ENCODE measurements around the gene FMC1.
A peak's percentile ranks its signal among the peaks of the same experiment; 100 is the strongest.
"Not testable (repeated sequence)": the region's sequence is repeated elsewhere in the genome, so short reads cannot be mapped to it uniquely, and the experiment has no call there.

The FMC1 gene

DNA sequence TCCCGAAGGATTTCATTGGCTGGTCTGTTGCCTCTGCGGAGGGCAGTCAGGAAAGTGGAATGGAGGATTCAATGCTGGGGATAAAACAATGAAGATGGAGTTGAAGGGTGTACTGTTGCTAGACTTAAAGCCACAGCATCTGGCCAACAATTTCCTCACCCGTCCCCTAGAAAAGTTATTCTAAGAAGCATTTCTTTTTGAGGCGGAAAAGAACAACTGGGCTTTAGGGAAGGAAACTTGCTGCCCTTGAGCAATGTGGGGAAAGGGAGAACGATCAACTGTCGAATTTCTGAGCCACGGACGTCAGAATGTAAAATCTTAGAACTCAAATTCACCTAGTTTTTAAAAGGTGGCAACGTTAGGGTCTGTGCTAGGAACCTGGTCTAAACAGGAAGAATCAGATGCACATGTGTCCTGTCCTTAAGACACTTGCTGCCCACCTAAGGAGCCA, 664 bp downstream of the FMC1 start:
- no peak for DNase-seq

DNA sequence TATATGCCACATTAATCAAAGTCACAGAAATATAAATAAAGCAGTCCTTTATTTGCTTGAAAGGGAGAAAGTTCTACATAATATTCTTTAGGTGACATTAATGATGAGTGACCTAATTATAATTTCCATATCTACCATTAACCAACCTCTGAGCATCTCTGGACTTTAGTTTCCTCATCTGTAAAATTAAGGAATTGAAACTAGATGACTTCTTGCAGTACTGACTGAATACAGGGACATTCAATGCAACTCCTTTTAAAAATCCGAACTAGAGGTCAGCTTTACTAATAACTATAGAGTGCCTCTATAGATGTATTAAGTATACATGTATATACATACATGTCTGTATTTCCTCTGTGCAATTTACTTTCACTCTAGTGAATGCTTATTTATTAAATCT, 3.9 kb downstream of the FMC1 start:
- DNase-seq = no peak

DNA sequence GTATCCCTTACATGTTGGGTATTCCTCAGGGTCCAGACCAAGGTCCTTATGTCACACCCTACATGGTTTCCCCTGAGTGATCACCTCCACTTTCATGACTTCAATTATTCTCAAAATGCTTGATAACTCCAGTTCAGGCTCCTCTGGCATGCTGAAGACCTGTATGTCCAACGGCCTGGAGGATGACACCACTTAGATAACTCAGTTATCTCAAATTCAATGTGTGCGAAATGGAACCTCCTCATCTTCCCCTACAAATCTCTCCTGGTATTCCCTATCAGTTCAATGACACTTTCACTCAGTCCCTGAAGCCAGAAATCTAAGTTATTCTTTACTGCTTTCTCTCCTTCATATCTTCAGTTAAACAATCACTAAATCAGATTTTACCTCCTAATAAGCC, 9.9 kb downstream of the FMC1 start:
- no peak for DNase-seq

DNA sequence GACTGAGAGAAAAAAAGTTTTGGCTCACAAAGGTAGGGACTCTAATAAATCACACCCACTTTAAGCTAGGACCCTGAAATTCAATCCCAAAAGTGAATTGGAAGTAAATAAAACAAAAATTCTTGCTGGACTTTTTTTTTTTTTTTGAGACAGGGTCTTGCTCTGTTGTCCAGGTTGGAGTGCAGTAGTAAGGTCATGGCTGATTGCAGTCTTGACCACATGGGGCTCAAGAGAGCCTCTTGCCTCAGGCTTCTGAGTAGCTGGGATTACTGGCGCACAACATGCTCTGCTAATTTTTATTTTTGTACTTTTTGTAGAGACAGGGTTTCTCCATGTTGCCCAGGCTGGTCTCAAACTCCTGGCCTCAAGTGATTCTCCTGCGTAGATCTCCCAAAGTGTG, 13.6 kb downstream of the FMC1 start:
- no peak for DNase-seq

DNA sequence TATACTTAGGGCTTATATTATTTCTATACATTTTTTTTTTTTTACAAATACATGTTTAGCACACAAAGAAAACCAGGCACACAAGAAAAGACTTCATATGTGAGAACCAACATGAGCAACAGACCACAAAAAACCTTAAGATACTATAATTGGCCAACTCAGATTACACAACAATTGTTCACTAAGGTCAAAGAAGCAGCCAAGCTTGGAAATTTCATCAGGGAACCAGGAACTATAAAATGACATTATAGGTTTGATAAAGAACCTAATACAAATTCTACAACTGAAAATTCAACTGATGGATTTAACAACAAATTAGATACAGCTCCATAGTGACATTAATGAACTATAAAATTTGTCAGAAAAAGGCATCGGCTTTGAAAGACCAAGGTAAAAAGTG, 14.2 kb downstream of the FMC1 start:
- DNase-seq = no peak

DNA sequence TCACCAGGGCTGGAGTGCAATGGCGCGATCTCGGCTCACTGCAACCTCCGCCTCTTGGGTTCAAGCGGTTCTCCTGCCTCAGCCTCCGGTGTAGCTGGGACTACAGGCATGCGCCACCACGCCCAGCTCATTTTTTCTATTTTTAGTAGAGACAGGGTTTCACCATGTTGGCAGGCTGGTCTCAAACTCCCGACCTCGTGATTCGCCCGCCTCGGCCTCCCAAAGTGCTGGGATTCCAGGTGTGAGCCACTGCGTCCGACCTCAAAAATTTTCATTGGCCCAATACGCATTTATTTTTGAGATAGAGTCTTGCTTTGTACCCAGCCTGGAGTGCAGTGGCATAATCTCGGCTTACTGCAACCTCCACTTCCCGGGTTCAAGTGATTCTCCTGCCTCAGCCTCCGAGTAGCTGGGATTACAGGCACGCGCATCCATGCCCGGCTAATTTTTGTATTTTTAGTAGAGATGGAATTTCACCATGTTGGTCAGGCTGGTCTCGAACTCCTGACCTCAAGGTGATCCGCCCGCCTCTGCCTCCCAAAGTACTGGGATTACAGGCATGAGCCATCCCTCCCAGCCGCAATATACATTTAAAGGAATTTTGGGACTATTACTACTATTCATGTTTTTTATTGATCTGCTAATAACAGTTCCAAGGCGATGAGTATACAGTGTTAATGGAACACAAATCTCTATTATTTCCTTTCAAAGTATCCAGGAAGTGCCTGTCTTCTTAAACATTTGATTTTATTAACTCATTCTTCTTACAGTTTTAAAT, 16.8 kb downstream of the FMC1 start:
- DNase-seq = not testable (repeated sequence)

DNA sequence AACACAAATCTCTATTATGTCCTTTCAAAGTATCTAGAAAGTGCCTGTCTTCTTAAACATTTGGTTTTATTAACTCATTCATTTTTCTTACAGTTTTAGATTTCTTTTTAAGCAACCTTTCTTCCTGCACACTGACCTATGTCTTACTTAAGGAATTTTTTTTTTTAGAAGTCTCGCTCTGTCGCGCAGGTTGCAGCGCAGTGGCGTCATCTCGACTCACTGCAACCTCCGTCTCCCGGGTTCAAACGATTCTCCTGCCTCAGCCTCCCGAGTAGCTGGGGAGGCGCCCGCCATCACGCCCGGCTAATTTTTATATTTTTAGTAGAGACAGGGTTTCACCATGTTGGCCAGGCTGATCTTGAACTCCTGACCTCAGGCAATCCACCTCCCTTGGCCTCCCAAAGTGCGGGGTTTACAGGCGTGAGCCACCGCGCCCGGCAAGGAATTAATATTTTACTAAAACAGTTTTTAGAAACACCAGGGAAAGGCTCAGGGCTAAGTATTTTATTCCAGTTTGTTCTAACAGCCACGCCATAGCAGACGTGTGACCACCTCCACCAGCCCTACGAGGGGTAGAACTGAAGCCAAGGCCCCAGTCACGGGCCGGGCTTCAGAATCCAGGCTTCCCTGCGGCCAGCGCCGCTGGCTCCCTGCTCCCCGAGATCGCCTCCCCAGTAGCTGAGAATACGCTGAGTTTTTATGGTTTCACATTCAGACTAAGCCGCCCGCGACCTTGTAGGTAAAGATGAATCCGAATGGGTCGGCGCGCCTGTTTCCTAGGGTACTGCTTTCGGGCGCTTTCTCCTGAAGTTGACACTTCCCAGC, 17.6 kb downstream of the FMC1 start:
- peak; percentile 18 for DNase-seq

DNA sequence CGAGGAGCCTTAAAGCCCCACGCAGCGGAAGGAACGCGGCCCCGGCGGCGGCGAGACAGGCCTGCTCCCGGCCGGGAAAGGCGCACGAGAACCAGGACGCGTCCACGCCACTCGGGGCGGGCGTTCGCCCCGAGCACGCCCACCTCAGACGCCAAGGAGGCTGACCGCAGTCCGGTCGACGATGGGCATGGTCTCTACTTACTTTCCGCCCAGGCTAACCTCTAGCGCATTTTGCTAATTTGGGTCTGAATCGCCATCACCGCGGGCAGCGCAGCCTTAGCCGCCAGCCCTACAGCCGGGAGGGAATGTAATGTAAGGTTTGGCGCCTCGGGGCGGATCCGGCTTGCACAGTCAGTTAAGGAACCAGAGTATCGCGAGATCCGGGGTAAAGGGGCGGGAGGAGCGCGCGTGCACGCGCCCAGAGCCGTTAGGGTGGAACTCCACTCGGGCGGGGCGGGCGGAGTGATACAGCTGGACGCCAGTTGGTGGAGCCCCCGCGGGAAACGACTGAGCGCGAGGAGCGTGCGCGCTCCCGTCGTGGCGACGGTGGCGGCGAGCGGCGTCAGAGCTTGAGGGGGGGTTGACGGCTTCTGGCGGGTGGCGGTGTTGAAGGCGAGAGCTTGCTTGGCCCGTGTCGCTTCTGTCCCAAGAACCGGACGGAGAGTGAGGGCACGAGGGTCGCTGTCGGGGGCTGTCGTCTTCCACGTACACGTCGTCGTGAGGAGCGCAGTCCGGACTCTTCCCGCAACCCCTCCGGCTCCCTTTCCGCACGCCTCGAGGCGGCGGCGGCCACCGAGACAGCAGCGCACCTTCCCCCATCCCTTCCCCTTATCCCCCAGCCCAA, 18.5 kb downstream of the FMC1 start, which contains the start of gene LUC7L2:
Gene LUC7L2 (plus strand): TSS at position 529 of the 844 bp plus-strand sequence. CDS start 368 bp downstream, outside the sequence.
- peak; percentile 98 for DNase-seq

DNA sequence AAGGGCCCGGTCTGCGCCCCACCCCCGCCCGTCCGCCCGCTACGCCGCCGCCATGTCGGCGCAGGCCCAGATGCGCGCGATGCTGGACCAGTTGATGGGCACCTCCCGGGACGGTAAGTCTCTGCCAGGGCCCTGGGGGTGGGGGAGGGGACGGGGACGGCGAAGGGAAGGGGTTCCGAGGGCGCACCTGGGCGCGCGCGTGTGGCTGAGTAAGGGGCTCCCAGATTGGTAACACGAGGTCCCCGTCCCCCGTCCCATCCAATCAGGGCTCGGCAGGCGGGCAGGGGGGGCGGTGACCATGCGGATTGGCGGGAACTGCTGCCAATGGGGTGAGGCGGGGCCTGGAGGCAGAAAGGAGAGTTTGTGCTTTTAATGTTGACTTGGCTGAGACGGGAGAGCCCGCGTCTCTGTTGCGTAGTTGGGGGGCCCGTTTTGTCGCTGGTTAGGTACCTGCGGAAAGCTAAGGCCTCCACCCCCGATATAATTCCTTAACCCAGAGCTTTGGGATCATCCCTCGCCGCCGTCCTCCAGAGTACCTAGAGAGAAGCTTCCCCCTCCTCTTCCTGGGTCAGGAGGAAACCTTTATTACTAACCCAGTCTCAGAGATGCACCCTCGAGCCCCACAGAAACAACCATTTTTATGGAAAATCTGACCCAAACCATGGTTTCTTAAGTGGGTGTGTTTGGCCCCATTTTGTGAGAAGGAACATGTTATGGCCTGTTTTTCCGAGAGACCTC, 19.2 kb downstream of the FMC1 start:
- DNase-seq = peak; percentile 97

DNA sequence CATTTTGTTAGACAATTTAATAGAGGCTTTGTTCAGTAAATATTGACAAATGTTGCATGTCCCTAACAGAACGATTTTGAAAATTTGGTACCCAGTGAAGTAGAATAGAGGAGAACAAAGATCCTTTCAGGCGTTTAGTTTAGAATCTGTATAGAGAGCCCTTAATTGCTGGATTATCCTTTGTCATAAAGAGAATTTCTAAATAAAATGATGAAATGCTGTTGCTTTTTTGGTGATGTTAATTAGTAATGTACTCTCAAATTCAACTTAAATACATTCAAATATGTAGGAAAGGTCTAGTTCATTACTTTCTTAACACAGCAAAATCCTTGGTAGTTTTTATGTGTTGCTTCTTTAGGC, 19.8 kb downstream of the FMC1 start:
- DNase-seq = no peak

DNA sequence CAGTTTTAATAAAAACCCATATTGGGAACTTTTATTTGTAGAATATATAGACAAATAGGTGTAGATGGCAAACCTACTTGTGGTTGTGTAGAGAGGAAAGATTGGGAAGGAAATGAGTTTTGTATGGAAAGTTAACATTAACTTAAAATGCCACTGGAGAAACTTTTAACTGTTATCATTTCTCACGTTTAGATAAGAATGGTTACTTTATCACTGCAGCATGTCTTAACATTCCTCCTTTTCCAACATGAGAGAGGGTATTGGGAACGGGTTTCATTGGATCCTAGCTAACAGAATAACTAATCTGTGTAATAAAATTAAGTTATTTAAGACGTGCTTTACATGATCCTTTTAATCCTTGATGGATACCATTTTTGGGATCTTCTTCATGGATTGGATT, 20.4 kb downstream of the FMC1 start:
- no peak for DNase-seq

DNA sequence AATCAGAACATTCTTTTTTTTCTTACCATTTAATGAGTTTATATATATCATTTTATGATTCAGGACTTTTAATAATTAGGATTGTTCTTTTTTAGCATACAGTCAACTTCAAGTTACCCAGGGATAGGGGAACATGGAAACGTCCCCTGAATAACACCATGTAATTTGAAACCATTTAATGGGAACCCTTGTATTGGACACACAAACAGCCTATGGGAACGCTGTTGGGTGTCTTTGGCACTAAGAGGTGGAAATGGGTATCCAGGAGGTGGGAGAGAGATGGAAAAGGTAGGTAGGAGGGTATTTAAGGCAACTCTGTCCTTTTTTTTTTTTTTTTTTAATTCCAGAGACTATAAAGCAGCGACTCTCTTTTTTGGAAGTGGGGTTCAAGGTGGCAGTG, 21.2 kb downstream of the FMC1 start:
- no peak for DNase-seq

DNA sequence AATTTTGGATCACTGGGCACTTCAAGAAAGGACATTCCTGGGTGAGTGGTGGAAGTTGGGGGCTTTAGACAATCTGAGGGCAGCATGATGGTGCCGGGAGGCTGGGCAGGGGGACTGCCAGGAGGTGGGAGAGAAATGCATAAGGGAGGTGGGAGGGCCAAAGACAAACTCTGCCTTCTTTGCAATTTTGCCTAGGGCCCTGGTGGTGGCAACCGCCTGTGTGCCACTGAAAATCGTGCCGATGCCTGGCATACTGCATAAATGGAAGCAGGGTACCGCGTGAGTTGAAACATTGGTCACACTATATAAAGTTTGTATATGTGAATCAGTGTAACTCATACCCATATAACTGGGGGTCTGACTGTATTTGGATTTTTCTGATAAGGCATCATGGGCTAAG, 21.8 kb downstream of the FMC1 start:
- no peak for DNase-seq

DNA sequence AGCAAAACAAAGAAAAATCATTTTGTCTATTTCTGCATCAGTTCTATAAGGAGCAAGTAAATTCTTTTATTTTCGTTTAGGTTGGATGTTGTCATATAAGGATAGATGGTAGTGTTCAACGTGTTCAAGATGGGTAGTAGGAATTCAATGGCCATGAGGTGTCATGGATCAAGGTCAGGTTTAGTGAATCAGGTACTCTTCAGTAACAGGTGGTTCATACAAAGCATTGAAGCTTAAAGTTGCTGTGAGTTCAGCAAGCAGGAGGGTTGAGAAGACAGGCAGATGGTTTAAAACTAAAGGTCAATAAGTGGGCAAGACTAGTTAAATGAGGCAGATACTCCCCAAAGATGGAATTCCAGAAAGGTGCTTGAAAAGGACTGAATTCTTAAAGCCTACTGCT, 24.2 kb downstream of the FMC1 start:
- DNase-seq = no peak

DNA sequence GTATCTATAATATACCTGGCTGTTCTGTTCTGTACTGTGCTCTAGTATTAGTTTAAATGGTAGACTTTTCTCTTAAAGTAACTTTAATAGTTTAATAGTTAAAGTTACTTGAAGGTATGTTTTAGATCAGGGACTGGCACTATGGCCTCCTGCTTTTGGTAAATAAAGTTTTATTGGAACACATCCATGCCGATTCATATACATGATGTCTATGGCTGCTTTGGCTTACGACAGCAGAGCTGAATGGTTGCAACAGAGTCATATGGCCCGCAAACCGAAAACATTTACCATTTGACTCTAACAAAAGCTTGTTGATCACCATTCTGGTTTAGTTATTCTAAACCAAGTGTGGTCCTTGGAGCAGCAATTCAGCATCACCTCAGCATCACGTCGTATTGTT, 25.3 kb downstream of the FMC1 start:
- DNase-seq = no peak

DNA sequence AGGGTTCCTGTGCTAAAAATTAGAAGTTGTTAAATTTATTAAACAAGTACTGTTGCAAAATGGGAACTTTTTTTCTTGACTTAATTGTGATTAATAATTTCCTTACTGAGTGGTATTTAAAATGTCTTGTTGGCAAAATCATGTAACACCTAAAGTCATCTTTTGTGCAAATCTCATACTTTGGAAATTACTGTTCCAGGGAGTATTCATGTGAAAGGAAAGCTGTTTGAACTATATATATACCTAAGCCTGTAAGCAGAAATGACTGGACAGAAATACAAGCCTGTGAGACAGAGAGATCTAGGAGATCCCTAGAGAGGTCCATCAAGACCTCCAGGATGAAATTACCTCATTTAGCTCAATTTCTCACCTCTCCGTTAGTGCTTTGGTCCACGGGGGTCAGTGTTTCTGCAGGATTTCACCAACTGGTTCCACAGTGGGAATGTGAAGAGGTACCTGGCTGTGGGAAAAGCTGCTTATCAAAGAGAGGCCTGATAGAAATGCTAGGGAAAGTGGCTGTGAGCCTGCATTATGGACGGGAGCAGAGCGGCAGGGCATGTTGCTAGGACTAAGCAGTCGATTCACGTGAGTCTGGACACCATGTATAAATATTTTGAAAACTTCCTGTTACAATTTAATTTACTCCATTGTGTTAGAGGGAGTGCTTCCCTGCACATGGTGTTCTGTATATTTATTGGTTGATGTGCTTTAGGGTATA, 26.5 kb downstream of the FMC1 start:
- no peak for DNase-seq

DNA sequence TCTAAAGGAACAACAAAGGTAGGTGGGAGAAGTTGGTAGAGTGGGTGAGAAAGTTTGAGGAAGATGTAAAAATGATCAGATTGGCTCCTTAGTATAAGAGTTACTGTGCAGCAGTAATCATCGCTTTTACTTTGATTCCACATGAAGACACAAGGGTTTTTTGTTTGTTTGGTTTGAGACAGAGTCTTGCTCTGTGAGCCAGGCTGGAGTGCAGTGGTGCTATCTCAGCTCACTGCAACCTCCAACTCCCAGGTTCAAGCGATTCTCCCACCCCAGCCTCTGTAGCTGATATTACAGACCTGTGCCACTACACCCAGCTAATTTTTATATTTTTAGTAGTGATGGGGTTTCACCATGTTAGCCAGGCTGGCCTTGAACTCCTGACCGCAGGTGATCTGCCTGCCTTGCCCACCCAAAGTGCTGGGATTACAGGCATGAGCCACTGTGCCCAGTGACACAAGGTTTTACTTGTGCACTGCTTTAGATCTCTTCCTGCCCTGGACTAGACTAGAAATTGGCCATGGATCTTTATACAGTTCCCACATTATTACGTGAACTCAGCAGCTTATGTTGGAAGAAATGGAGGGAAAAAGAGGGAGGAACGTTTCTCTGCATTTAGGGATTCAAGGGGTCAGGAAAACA, 29.3 kb downstream of the FMC1 start:
- no peak for DNase-seq

DNA sequence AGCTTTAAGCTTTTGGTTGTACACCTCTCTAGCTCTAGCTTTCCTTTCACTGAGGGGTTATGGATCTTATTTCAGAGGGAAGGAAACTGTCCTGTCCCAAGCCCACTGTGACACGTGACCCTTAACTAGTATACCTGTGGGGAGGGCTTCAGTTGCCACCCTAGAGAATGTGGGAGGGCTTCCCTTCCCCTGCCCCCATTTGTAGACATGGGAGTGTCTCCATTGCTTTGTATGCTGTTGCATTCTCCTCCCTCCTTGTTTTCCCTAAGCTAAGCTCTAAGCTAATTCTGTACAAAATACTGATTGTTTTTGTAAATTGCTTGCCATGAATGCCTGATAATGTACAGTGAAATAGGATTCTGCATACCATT, 29.8 kb downstream of the FMC1 start:
- no peak for DNase-seq

DNA sequence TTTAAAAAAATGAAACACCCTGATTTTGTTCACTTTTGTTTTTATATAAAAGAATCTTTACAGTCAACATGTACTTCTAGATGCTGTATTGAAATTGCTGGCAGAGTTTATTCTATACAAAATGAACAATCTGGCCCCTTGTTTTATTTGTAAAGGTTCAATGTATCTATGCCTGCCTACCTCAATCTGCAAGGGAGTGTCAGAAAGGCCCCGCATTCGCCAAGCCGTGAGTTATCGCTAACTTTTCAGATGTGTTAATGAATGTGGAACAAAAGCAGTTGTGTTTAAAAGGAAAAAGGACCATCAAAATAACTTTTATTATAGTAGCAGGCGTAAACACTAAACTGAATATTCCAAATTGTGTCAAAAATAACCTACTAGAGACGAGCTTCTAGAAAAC, 33.1 kb downstream of the FMC1 start:
- no peak for DNase-seq

DNA sequence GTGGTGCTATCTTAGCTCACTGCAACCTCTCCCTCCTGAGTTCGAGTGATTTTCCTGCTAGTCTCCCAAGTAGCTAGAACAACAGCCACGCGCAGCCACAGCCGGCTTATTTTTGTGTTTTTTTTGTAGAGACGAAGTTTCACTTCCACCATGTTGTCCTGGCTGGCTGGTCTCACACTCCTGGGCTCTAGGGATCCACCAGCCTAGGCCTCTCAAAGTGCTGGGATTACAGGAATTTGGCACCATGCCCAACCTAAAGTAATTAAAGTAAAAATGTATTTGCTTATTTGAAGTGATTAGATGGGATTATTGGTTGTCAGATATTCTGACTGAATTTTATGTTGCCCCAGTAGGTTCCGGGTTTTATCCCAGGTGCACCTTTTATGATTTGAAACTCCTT, 41.3 kb downstream of the FMC1 start:
- no peak for DNase-seq

DNA sequence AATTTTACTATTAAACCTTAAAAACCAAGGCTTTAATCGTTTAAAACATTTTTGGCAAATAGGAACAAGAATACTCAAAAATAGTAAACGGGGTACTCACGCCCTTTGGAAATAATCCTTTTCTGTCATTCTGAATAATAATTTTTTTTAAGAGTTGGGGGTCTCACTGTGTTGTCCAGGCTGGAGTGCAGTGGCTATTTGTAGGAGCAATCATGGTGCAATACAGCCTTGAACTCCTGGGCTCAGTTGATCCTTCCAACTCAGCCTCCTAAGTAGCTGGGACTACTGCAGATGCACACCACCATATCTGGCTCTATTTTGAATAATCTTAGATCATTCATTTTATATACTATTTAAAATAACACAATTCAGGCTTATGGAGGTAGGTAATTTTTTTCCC, 43.5 kb downstream of the FMC1 start:
- no peak for DNase-seq

DNA sequence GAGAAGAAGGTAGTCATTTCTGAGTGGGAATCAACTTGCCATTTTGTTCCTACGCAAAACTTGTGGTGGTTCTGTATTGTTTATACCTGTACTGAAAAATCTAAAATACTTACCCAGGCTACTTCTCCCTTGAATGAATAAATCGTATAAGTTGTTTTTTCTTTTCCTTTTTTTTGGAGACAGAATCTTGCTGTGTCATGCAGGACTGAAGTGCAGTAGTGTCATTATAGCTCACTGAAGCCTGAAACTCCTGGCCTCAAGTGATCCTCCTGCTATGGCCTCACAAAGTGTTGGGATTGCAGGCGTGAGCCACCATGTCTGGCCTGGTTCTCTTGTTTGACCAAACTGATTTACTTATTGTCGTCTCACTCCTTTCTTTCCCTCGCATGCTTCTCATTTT, 46.5 kb downstream of the FMC1 start:
- DNase-seq = no peak
